GM15510 (cell line): ENCODE data around the gene ARID5B.

Experiments used
- POLR2A ChIP-seq: IDR thresholded peaks from 3 replicates; pipeline ENCODE4 v1.6.1; 2011; ENCODE audit warnings: borderline replicate concordance; ENCODE audit not compliant: insufficient read length; ENCODE audit errors: extremely low read depth

Gene ARID5B

DNA sequence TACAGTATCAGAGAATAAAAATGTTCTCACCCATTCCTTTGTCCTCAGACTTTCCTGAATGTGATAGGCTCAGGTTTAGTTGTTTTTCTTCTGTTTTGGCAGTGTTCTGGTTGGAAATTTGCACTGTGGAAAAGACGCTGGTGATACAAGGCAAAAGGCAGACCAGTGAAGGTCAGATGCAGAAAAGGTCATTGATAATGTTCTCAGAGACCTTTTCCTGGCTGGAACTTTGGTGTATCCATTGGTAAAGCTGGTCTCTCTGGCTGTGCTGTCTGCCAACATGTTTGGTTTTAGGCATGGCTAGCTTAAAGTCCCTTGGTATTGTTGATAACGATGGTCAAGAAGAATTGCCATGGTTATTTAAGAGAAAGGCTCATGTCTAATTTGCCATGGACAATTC lies 11.5 kb downstream of the ARID5B start:
- TF ChIP-seq POLR2A = no peak

DNA sequence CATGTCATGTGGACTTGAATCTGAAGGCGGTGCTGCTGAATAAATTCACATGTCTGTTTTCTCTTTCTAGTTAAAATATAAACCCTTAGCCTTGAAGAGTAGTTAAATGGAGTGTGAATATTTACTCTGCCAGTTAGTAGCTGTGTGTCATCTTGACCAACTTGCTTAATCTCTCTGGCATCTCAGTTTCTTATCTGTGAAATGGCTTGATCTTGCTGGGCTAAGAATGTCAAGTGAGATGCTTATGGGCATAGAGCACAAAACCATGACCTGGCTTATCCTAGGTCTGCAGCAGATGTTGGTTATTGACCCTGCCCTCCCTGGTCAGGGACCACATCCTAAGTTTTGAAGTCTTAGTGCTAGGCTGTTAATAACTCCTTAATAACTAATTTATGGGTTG lies 16.6 kb downstream of the ARID5B start:
- TF ChIP-seq POLR2A = no peak

DNA sequence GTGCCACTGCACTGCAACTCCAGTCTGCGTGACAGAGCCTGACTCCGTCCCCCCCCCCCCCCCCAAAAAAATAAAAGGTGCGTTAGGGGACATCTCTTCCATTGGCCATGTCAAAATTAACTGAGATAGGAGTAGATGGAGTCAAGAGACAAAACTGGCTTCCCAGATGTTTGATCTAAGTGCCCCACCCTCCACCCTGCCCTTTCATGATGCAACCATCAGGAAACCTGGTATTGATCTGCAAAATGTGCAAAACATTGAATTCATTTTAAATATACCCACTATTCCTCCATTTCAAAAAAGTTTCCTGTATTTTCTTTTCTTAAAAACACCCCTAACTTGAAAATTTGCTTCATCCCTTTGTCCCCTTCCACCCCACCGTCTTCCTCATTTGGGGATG lies 17.5 kb downstream of the ARID5B start:
- no peak for TF ChIP-seq POLR2A

DNA sequence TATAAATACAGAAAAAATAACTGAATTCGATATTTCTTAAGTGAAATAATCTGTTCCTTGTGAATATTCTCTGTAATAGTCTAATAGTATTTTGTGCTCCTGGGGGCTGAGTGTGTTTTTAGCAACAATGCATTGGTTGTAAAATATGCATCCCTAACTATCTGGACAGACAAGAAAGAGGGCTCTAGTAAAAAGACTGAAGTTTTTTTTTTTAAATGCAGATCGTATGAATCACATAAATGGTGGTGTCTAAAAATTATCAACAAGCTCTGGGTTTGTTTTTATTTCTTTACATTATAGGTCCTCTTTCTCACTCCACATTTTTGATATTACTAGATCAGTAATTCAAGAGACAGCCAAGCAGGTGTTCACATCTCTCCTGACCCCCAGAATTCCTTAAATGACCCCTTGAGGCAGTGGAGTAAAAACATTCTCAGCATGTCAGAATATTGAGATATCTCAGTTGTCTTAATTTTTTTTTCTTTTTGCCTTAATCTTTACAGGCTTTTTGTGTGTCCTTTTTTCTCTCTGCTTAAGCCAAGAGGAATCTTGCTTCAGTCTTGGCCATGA lies 18.2 kb downstream of the ARID5B start:
- no peak for TF ChIP-seq POLR2A

DNA sequence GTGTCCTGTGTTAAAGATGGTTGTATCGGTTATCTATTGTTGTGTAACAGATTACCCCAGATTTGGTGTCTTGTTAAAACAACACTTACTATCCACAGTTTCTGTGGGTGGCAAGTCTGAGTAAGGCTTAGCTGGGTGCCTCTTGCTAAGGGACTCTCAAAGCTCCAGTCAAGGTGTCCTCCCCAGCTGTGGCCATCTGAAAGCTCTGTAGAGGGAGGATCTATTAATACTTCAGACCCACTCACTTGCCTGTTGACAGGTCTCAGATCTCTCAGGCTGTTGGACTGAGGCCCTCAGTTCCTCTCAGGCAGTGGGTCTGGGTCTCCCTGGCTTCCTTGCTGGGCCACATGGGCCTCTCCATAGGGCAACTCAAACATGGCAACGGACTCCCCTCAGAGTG lies 19.6 kb downstream of the ARID5B start:
- no peak for TF ChIP-seq POLR2A

DNA sequence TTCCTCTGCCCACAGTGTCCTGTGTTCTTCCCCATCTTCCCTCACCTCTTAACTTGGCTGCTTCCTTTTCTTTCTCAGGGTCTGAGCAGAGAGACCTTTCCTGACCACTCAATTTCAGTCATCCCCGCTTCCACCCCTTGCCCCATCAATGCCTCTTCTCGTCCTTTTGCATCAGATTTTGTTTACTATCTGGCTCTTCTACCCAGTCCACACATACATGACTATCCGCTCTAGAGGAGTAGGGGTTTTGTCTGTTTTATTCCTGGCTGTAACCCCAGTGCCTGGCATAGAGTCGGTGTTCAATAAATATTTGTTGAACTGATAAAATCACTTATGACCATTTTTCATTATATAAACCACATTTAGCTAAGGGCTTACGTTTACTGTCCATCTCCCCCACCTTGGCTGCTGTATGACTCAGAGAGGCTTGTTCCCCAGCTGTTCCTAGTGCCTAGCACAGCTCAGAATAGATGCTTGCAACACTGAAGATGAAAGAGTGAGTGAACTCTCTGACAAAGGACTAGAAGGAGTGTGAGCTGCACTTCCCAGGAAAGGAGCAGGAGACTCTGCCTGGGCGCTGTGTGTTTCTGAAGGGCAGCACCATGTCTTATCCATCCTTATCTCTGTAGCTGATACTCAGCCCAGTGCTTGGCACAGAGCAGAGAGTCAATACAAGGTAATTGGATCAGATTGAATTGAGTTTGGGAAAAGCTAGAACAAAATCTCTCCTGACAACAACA lies 21.9 kb downstream of the ARID5B start:
- no peak for TF ChIP-seq POLR2A

DNA sequence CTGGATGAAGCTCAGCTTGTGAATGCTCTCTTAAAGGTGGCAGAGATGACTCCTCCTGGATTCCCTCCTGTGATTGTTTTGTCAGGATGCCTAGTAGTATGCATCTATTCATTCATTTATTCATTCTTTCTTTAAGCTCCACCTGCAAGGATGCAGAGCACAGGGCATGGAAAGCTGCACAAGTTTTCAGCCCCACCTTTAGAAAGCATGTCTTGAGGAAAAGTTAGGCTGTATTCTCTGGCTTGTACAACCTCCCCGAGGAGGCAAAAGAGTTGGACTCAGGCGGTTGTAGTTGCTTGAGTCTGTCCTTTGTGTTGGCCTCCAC lies 22.4 kb downstream of the ARID5B start:
- TF ChIP-seq POLR2A = no peak

DNA sequence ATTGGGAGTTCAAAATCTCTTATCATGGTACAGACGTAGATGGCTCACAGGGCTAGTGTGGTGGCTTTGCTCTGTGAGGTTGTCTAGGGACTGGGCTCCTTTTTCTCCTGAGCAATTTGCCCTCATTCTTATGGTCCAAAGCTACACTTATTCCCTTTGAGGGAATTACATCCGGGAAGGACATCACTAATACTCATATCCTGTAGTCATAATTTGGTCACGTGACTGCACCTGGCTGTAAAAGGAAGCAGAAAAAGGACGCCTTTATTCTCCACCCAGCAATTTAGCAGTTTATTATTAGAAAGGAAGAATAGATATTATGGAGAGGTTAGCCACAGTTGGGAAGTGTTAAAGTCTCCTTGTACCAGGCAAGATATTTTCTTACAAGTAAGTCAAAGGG lies 28.1 kb downstream of the ARID5B start:
- TF ChIP-seq POLR2A = no peak

DNA sequence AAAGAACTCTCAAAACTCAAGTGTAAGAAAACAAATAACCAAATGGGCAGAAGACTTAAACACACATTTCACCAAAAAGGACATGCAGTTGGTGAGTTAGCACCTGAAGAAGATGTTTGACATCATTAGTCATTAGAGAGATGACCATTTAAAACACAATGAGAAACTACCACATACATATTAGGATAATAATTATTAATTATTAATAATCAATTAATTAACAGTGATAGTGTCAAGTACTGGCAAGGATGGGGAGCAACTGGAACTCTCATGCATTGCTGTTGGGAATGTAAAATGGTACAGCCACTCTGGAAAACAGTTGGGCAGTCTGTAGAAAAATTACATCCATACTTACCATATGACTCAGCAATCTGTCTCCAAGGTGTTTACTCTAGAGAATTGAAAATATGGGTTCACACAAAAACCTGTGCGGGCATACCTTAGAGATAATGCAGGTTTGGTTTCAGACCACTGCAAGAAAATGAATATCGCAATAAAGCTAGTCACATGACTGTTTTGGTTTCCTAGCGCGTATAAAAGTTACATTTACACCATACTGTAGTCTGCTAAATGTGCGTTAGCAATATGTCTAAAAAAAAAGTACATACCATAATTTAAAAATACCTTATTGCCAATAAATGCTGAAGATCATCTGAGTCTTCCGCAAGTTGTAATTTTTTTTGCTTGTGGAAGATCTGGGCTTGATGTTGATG lies 30.3 kb downstream of the ARID5B start:
- no peak for TF ChIP-seq POLR2A

DNA sequence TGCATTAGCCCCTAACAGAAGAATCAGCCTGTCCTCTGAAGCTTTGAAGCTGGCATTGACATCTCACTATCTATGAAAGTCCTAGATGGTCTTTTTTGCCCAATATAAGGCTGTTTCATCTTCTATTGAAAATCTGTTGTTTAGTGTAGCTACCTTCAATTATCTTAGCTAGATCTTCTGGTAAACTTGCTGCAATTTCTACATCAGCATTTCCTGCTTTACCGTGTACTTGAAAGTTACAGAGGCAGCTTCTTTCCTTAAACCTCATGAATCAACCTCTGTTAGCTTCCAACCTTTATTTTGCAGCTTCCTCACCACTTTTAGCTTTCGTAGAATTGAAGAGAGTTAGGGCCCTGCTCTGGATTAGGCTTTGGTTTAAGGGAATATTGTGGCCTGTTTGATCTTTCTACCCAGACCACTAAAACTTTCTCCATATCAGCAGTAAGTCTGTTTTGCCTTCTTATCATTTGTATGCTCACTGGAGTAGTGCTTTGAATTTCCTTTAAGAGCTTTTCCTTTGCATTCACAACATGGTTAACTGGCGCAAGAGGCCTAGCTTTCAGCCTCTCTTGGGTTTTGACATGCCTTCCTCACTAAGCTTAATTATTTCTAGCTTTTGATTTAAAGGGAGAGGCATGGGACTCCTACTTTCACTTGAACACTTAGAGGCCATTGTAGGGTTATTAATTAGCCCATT lies 32.5 kb downstream of the ARID5B start:
- no peak for TF ChIP-seq POLR2A

DNA sequence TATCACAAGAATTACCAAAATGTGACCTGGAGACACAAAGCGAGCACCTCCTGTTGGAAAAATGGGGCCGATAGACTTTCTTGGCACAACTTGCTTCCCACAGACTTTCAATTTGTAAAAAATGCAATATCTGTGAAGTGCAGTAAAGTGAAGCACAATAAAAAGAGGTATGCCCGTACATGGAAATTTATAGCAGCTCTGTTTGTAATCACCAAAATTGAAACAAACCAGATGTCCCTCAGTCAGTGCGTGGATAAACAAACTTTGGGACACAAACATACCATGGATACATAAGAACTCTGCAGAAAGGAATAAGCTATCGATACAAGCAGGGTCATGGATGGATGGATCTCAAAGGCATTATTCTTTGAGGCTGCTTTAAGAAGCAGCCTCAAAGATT lies 33.6 kb downstream of the ARID5B start:
- no peak for TF ChIP-seq POLR2A

DNA sequence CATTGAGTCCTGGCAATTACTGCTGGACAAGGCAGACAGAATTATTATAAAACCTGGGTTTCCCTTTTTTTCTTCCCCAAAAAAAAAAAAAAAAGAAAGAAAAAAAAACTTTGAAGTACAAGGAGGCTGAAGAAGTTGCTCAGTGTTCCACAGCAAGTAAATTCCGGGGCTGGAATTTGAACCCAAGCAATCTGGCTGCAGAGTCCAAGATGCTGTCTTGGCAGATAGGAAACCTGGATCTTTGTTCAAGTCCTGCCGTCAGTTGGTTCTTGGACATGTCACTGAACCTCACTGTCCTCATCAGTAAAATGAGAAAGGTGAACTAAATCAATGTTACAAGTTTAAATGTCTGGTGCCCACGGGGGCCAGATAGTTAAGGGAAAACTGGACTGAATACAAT lies 35.3 kb downstream of the ARID5B start:
- TF ChIP-seq POLR2A = no peak

DNA sequence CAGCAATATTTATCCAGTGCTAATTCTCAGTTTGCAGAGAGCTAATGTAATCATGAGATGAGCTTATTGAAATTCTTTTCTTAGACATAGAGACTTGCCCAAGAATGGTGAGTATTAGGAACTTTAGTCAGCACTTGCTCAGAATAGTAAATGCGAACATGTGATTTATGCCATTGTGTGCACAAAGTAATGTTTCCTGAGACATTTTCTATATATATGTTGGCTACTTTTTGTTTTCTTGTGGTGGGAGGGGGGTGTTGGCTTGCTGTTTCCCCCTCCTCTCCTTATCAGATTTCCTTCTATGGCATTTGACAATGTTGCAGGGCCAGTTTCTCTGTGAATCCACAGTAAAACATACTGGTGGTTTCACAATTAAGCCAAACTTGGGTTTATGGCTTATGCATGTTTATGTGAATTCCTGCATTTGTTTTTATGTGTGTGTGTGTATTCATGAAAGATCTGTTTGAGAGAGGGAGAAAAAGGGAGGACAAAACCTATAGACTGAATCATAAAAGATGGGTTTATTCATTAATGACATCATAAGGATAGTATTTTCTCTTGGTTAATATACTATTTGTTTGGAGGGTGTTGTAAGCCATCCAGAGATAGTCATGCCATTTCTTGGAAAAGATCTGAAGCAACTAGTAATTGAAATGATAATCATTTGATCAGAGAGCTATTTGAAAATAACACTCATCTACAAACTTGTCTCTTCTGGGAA lies 36.3 kb downstream of the ARID5B start:
- TF ChIP-seq POLR2A = no peak

DNA sequence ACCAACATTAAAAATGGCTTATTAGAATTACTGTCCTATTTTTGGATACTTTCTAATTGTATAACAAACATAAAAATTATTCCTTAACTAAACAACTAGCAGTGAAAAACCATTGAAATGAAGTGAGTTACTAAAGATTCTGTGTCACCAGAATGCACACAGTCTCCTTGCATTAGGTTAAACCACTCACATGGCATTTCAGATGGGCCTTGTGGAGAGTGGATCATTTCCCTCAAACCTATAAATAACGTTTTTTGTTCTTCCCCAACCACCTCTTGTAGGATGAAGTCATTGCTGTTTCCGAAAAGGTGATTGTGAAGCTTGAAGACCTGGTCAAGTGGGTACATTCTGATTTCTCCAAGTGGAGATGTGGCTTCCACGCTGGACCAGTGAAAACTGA lies 38.4 kb downstream of the ARID5B start:
- TF ChIP-seq POLR2A = no peak

DNA sequence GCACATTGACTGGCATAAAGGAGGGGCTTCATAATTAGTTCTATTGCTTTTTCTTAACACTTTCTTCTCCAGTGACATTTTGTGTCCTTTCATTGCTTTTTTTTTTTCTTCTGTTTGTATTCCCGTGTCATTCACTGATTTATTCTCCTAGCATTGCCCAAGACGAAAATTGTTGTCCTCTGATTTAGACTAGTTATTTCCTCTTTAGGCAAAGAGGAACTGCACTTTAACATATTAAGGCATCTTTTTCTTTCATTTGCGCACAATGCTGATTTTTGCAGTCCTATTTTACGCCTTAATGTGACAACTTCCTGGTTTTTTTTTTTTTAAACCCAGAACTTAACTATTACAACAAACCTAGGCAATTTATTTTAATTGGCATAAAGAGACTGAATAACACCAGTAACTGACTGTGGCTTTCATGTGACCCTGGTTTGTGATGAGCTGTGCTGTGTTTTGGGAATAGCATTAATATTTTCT lies 39.7 kb downstream of the ARID5B start:
- TF ChIP-seq POLR2A = no peak
